Hepatocyte (in vitro differentiated cells): ENCODE measurements around the gene GMEB2. TPM values are rescaled to one million over a fixed set of nuclear protein-coding genes. Genes with fewer than 3 reads are reported as not detected.

Experiments
- DNase-seq: peaks from one replicate; pipeline ENCODE4 v3.0.0-alpha.2; 2016; ENCODE audit warnings: low spot score
- H2AFZ ChIP-seq: fragments of 200-600 bp; sonication (generic); 2 replicates; pipeline ENCODE4 v1.6.0; 2016; ENCODE audit warnings: antibody characterized with exemption, mild to moderate bottlenecking
- H3K27ac ChIP-seq: fragments of 200-600 bp; sonication (generic); 2 replicates; pipeline ENCODE4 v1.5.1; 2016; ENCODE audit warnings: mild to moderate bottlenecking
- H3K27me3 ChIP-seq: fragments of 200-600 bp; sonication (generic); 2 replicates; pipeline ENCODE4 v1.6.1; 2016
- H3K36me3 ChIP-seq: fragments of 200-600 bp; sonication (generic); replicated peaks from 2 replicates; pipeline ENCODE4 v1.5.1; 2016; ENCODE audit warnings: low read depth; ENCODE audit not compliant: insufficient read depth
- H3K4me1 ChIP-seq: fragments of 200-600 bp; sonication (generic); 2 replicates; pipeline ENCODE4 v1.5.1; 2016; ENCODE audit warnings: mild to moderate bottlenecking, moderate library complexity; ENCODE audit not compliant: insufficient read depth
- H3K4me2 ChIP-seq: fragments of 200-600 bp; sonication (generic); 2 replicates; pipeline ENCODE4 v1.6.0; 2016
- H3K4me3 ChIP-seq: fragments of 200-600 bp; sonication (generic); 2 replicates; pipeline ENCODE4 v1.5.1; 2016; ENCODE audit warnings: mild to moderate bottlenecking
- H3K79me2 ChIP-seq: fragments of 200-600 bp; sonication (generic); 2 replicates; pipeline ENCODE4 v1.6.0; 2017; ENCODE audit warnings: mild to moderate bottlenecking
- H3K9me2 ChIP-seq: fragments of 200-600 bp; sonication (generic); replicated peaks from 2 replicates; pipeline ENCODE4 v1.6.0; 2017; ENCODE audit warnings: mild to moderate bottlenecking; ENCODE audit not compliant: insufficient read depth
- H3K9me3 ChIP-seq: fragments of 200-600 bp; sonication (generic); 2 replicates; pipeline ENCODE4 v1.5.1; 2016; ENCODE audit warnings: low read depth, mild to moderate bottlenecking
- H4K20me1 ChIP-seq: fragments of 200-600 bp; sonication (generic); 2 replicates; pipeline ENCODE4 v1.6.0; 2016; ENCODE audit warnings: mild to moderate bottlenecking; ENCODE audit not compliant: insufficient read depth, poor library complexity, severe bottlenecking
- EZH2 ChIP-seq: fragments of 200-600 bp; sonication (generic); IDR thresholded peaks from 2 replicates; pipeline ENCODE4 v1.6.1; 2016; ENCODE audit warnings: antibody characterized with exemption, mild to moderate bottlenecking, borderline replicate concordance
- EZH2phosphoT487 ChIP-seq: fragments of 200-600 bp; sonication (generic); IDR thresholded peaks from one replicate; pipeline ENCODE4 v1.6.1; 2018; ENCODE audit warnings: antibody characterized with exemption, mild to moderate bottlenecking, low read depth, moderate library complexity; ENCODE audit not compliant: unreplicated experiment, severe bottlenecking
- WGBS: methylation state at CpG from one replicate; pipeline ENCODE4 v1.1.6; 2016; ENCODE audit warnings: low lambda C conversion rate; ENCODE audit errors: missing lambda C conversion rate; 5-methylcytosine and 5-hydroxymethylcytosine counted together
- polyA plus RNA-seq: library from polyadenylated mRNA; unstranded; fragments of >200 nt; fragmentation: Nextera tagmentation; extraction: Ambion mirVana; gene quantifications from 2 replicates; pipeline ENCODE4 v1.2.1, GENCODE V29; 2016
- total RNA-seq: library from RNA; depleted of rRNA; stranded (reverse); fragments of >200 nt; gene quantifications from 2 replicates; pipeline ENCODE4 v1.2.3, GENCODE V29; 2014
- TF ChIP-seq, protein P1 (sequence below): fragments of 200-600 bp; sonication (generic); IDR thresholded peaks from 2 replicates; pipeline ENCODE4 v1.5.1; 2016; ENCODE audit warnings: antibody characterized with exemption, mild to moderate bottlenecking; ENCODE audit not compliant: poor library complexity

The GMEB2 gene
- total and polyA plus RNA-seq, 2 experiments from 2014 or later = 8.7 to 10.7 TPM

DNA sequence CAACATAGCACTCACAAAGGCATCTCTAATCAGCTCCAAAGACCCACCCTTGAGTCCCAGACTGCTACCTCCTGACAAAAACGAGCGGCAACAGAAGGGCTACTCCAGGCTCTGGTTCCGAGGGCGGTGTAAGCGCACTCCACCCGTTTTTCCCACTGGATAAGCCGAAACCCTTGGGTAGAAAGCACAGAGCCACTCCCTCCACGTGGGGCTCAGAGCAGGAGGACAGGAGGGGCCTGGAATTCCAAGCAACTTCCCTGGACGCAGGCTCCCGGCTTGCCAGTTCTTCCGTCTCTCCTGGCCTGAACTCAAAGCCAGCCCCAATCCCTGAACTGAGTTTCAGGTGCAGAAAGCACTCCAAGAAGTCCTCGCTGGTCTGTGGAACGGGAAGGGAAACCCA lies 7.4 kb downstream of the GMEB2 start:
- Histone ChIP-seq H3K9me3 (no peaks in the 10 kb centered on the region), H3K36me3 (no peaks in the 10 kb centered on the region), H3K4me2 (no peak overlapping the region), H3K27ac (no peak overlapping the region), H4K20me1 (peaks cover 4% of the 10 kb centered on the region), H3K79me2 (peaks cover 56% of the 10 kb centered on the region), H3K4me3 (no peak overlapping the region), H3K4me1 (no peaks in the 10 kb centered on the region), H3K27me3 (no peaks in the 10 kb centered on the region), H3K9me2 (no peaks in the 10 kb centered on the region), H2AFZ (no peak overlapping the region)
- TF ChIP-seq, protein P1, sequence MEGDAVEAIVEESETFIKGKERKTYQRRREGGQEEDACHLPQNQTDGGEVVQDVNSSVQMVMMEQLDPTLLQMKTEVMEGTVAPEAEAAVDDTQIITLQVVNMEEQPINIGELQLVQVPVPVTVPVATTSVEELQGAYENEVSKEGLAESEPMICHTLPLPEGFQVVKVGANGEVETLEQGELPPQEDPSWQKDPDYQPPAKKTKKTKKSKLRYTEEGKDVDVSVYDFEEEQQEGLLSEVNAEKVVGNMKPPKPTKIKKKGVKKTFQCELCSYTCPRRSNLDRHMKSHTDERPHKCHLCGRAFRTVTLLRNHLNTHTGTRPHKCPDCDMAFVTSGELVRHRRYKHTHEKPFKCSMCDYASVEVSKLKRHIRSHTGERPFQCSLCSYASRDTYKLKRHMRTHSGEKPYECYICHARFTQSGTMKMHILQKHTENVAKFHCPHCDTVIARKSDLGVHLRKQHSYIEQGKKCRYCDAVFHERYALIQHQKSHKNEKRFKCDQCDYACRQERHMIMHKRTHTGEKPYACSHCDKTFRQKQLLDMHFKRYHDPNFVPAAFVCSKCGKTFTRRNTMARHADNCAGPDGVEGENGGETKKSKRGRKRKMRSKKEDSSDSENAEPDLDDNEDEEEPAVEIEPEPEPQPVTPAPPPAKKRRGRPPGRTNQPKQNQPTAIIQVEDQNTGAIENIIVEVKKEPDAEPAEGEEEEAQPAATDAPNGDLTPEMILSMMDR = no peak
- TF ChIP-seq EZH2 = no peak
- no peak for TF ChIP-seq EZH2phosphoT487
- DNase-seq = no peak
- WGBS = 90% methylated on average over 13 of the region's 13 CpGs

DNA sequence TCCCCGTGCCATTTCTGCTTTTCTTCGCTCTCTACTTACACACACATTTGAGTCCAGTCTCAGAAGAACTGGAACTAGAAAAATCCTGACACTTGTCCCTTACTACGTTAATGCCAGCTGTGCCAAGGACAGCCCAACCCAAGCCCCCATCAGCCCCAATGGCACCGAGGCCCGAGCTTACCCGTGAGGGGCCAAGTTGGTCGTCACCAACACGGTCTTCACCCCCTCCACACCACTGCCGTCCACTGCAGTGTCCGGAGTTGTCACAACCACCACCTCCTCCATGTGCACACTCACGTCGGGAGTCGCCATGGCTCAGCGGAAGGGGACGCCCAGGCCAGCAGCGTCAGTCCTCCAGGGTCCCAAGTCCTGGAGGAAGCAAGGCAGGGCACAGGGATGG lies 7.8 kb downstream of the GMEB2 start:
- Histone ChIP-seq H3K79me2 (peaks cover 52% of the 10 kb centered on the region), H3K27me3 (no peaks in the 10 kb centered on the region), H4K20me1 (peaks cover 4% of the 10 kb centered on the region), H2AFZ (no peak overlapping the region), H3K27ac (no peak overlapping the region), H3K4me1 (no peaks in the 10 kb centered on the region), H3K4me3 (no peak overlapping the region), H3K9me2 (no peaks in the 10 kb centered on the region), H3K4me2 (no peak overlapping the region), H3K36me3 (no peaks in the 10 kb centered on the region), H3K9me3 (no peaks in the 10 kb centered on the region)
- TF ChIP-seq EZH2phosphoT487 = no peak
- no peak for TF ChIP-seq EZH2
- TF ChIP-seq, protein P1 = no peak
- 96% methylated on average over 15 of the region's 16 CpGs for WGBS
- no peak for DNase-seq

DNA sequence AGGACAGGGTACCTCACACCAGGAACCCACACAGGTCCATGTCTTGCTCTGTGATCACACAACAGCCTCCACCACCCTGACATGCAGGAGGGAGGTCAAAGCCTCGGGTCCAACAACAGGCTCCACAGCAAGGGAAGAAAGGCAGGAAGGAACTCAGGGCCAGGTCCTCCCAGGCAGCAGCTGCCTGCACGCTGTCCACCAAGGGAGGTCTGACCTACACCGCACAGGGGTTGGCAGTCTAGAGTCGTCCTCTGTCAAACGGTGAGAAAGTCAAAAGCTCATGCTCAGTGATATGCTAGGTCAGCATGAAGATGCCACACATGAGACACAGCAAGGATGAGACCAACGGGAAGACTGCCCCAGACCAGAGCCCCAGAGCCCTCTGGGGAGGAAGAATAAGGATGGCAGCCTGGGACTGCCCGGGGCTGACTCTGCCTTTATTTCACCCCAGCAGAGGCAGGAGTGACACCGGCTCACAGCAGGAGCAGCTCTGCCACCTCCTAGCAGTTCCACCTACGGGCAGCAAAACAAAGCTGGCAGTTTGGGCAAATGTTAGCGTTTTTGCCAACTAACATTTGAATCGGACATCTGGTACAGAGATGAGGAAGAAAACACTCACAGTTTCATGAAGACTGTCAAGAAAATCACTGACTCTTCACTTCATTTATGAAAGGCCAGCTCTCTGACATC lies 8.5 kb downstream of the GMEB2 start:
- no peak overlapping the region for H3K27ac ChIP-seq
- no peaks in the 10 kb centered on the region for H3K9me3 ChIP-seq
- no peak overlapping the region for H3K4me2 ChIP-seq
- H3K9me2 ChIP-seq = no peaks in the 10 kb centered on the region
- no peaks in the 10 kb centered on the region for H3K36me3 ChIP-seq
- H3K4me3 ChIP-seq = no peak overlapping the region
- no peak for DNase-seq
- TF ChIP-seq EZH2 (no peak), EZH2phosphoT487 (no peak)
- TF ChIP-seq, protein P1 = no peak
- no peaks in the 10 kb centered on the region for H3K4me1 ChIP-seq
- peaks cover 4% of the 10 kb centered on the region for H4K20me1 ChIP-seq
- 96% methylated on average over 11 of the region's 11 CpGs for WGBS
- no peak overlapping the region for H2AFZ ChIP-seq
- H3K79me2 ChIP-seq = peaks cover 49% of the 10 kb centered on the region
- H3K27me3 ChIP-seq = no peaks in the 10 kb centered on the region

DNA sequence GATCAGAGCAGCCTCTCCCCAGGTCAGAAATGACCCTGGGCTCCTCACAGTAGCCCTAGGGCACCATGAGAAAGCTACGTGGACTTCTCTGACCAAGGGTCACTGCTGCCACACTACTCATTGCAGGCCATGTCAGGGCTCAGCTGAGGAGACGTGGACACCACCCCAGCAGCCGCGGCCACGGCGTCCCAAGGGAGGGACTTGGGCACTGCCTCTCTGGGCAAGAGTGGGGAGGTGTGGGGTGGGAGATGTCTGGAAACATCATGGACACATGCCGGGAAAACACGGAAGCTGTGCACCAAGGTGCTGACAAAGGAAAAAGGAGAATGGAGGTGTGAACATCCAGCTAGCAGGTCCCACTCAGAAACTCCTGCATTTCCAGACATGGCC lies 9.0 kb downstream of the GMEB2 start:
- H3K9me2 ChIP-seq = no peaks in the 10 kb centered on the region
- H2AFZ ChIP-seq = no peak overlapping the region
- H3K36me3 ChIP-seq = no peaks in the 10 kb centered on the region
- no peak for DNase-seq
- H3K4me1 ChIP-seq = no peaks in the 10 kb centered on the region
- H3K27me3 ChIP-seq = no peaks in the 10 kb centered on the region
- H3K4me2 ChIP-seq = no peak overlapping the region
- TF ChIP-seq, protein P1 = no peak
- TF ChIP-seq EZH2phosphoT487 = no peak
- no peak for TF ChIP-seq EZH2
- H4K20me1 ChIP-seq = peaks cover 4% of the 10 kb centered on the region
- H3K4me3 ChIP-seq = no peak overlapping the region
- peaks cover 47% of the 10 kb centered on the region for H3K79me2 ChIP-seq
- no peaks in the 10 kb centered on the region for H3K9me3 ChIP-seq
- H3K27ac ChIP-seq = no peak overlapping the region
- 100% methylated on average over 8 of the region's 8 CpGs for WGBS
